Measurements from ENCODE around the gene GAD2. TPM values are rescaled to one million over a fixed set of nuclear protein-coding genes. Genes with fewer than 3 reads are reported as not detected.

The GAD2 gene
- total RNA-seq, 6 donors from 2014 or later: not detected

DNA sequence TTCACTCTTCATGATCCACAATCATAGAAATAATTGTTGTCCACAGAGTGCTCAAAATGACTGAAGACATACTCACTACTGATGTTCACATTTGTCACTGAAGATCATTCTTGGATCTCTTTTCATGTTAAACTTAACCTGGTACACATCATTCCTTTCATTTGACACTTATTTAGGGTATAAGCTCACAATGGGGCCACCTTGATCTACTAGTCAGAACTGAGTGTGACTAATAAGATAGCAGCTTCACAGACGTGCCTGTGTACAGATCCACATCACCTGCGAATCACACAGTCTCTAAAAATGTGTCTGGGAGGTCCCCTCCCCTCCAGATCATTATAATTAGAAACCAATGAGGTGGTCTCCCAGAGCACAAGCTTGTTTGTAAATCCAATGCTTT is 21.8 kb downstream of the GAD2 start:
- no peaks in the 10 kb centered on the region for H3K9me3 ChIP-seq
- no peaks in the 10 kb centered on the region for H3K36me3 ChIP-seq
- H3K4me3 ChIP-seq: no peak overlapping the region
- 42 to 65% methylated on average over 2 of the region's 2 CpGs for WGBS, 2 donors
- no peaks in the 10 kb centered on the region for H3K4me1 ChIP-seq
- no peaks in the 10 kb centered on the region for H3K27me3 ChIP-seq
- H3K27ac ChIP-seq: no peak overlapping the region
- TF ChIP-seq POLR2A (IDR thresholded peaks at IDR 0.05): no peak
- no peak for TF ChIP-seq CTCF (IDR thresholded peaks at IDR 0.05)
- no peak for TF ChIP-seq POLR2AphosphoS5 (IDR thresholded peaks at IDR 0.05)
- no peak for TF ChIP-seq EP300 (IDR thresholded peaks at IDR 0.05)
- DNase-seq (no peak), ATAC-seq (ENCODE audit: low FRiP score in 2 of 2) (no peak)

- H3K36me3 ChIP-seq: no peaks in the 10 kb centered on the region
- no peak overlapping the region for H3K27ac ChIP-seq
- ATAC-seq (ENCODE audit: low FRiP score in 2 of 2): no peak
- no peaks in the 10 kb centered on the region for H3K4me1 ChIP-seq
- TF ChIP-seq POLR2AphosphoS5 (IDR thresholded peaks at IDR 0.05): no peak
- TF ChIP-seq EP300 (IDR thresholded peaks at IDR 0.05): no peak
- TF ChIP-seq POLR2A (IDR thresholded peaks at IDR 0.05): no peak
- TF ChIP-seq CTCF (IDR thresholded peaks at IDR 0.05): no peak
- DNase-seq: no peak
- H3K9me3 ChIP-seq: no peaks in the 10 kb centered on the region
- no peak overlapping the region for H3K4me3 ChIP-seq
- H3K27me3 ChIP-seq: no peaks in the 10 kb centered on the region
- WGBS, 2 donors: 40 to 51% methylated on average over 5 of the region's 5 CpGs
Observed at GRCh38 chr10:26242706-26243350, 26.3 kb downstream of the GAD2 start.

- H3K9me3 ChIP-seq: no peaks in the 10 kb centered on the region
- no peak overlapping the region for H3K4me3 ChIP-seq
- TF ChIP-seq CTCF (IDR thresholded peaks at IDR 0.05): no peak
- TF ChIP-seq POLR2A (IDR thresholded peaks at IDR 0.05): no peak
- no peak for TF ChIP-seq EP300 (IDR thresholded peaks at IDR 0.05)
- TF ChIP-seq POLR2AphosphoS5 (IDR thresholded peaks at IDR 0.05): no peak
- ATAC-seq (ENCODE audit: low FRiP score in 2 of 2): no peak
- no peak for DNase-seq
- no peaks in the 10 kb centered on the region for H3K27me3 ChIP-seq
- H3K4me1 ChIP-seq: no peaks in the 10 kb centered on the region
- WGBS, 2 donors: 68 to 82% methylated on average over 5 of the region's 5 CpGs
- no peak overlapping the region for H3K27ac ChIP-seq
- no peaks in the 10 kb centered on the region for H3K36me3 ChIP-seq
Observed at GRCh38 chr10:26243351-26243720, 26.8 kb downstream of the GAD2 start.

DNA sequence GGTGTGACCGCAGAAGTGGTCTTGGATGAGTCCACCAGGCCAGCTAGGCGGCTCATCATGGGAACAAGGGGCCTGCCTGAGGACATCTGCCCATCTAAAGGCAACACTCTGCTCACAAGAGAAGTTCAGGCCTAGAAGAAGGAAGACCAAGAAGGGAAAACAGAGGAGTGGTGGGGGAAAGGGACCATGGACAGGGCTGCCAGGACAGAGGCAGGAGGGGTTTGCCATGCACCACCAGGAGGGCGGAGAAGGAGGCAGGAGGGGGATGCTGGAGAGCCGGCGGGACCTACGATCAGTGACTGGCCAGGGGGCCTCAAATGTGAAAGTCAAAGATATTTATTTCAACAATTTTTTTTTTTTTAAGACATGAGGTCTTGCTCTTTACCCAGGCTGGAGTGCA is 33.1 kb downstream of the GAD2 start:
- Histone ChIP-seq H3K4me1 (no peaks in the 10 kb centered on the region), H3K9me3 (no peaks in the 10 kb centered on the region), H3K4me3 (no peak overlapping the region), H3K36me3 (no peaks in the 10 kb centered on the region), H3K27ac (no peak overlapping the region), H3K27me3 (no peaks in the 10 kb centered on the region)
- WGBS, 2 donors: 78 to 82% methylated on average over 6 of the region's 6 CpGs
- DNase-seq (no peak), ATAC-seq (ENCODE audit: low FRiP score in 2 of 2) (no peak)
- TF ChIP-seq POLR2AphosphoS5 (IDR thresholded peaks at IDR 0.05) (no peak), EP300 (IDR thresholded peaks at IDR 0.05) (no peak), POLR2A (IDR thresholded peaks at IDR 0.05) (no peak), CTCF (IDR thresholded peaks at IDR 0.05) (no peak)

- TF ChIP-seq EP300 (IDR thresholded peaks at IDR 0.05) (no peak), POLR2AphosphoS5 (IDR thresholded peaks at IDR 0.05) (no peak), POLR2A (IDR thresholded peaks at IDR 0.05) (no peak), CTCF (IDR thresholded peaks at IDR 0.05) (no peak)
- DNase-seq (no peak), ATAC-seq (ENCODE audit: low FRiP score in 2 of 2) (no peak)
- Histone ChIP-seq H3K36me3 (no peaks in the 10 kb centered on the region), H3K9me3 (no peaks in the 10 kb centered on the region), H3K4me1 (no peaks in the 10 kb centered on the region), H3K27me3 (no peaks in the 10 kb centered on the region), H3K27ac (no peak overlapping the region), H3K4me3 (no peak overlapping the region)
- WGBS, 2 donors: 86 to 90% methylated on average over 6 of the region's 6 CpGs
Observed at GRCh38 chr10:26251925-26252324, 35.4 kb downstream of the GAD2 start.
